Type B pancreatic cell (in vitro differentiated cells): Measurements from ENCODE around the gene SPATA33. TPM values are rescaled to one million over a fixed set of nuclear protein-coding genes. Genes with fewer than 3 reads are reported as not detected.
"Not testable (repeated sequence)": the region's sequence is repeated elsewhere in the genome, so short reads cannot be mapped to it uniquely, and the experiment has no call there.

Experiments
- DNase-seq: peaks from one replicate; pipeline ENCODE4 v3.0.0; 2021; ENCODE audit warnings: mixed read lengths; ENCODE audit not compliant: unreplicated experiment; ENCODE audit errors: extremely low spot score
- H3K27ac Mint-ChIP-seq: 2 replicates; pipeline ENCODE4 v1.8.0; 2021; ENCODE audit warnings: mild to moderate bottlenecking, mixed read lengths
- H3K27me3 Mint-ChIP-seq: 2 replicates; pipeline ENCODE4 v1.8.0; 2021; ENCODE audit warnings: mixed read lengths
- H3K36me3 Mint-ChIP-seq: 2 replicates; pipeline ENCODE4 v1.8.0; 2021; ENCODE audit warnings: mixed read lengths
- H3K4me1 Mint-ChIP-seq: one replicate; pipeline ENCODE4 v1.8.0; 2021; ENCODE audit warnings: mixed read lengths; ENCODE audit not compliant: unreplicated experiment
- H3K4me3 Mint-ChIP-seq: 2 replicates; pipeline ENCODE4 v1.8.0; 2021; ENCODE audit warnings: mild to moderate bottlenecking, mixed read lengths
- H3K9me3 Mint-ChIP-seq: 2 replicates; pipeline ENCODE4 v1.8.0; 2021; ENCODE audit warnings: mixed read lengths
- total RNA-seq: library from RNA; stranded (reverse); gene quantifications from 2 replicates; pipeline ENCODE4 v1.2.1, GENCODE V29; 2021; ENCODE audit warnings: low replicate concordance
- TF ChIP-seq, protein P1 (sequence below): fragments of 200-600 bp; sonication (generic); conservative IDR thresholded peaks from 2 replicates; pipeline ENCODE4 v1.5.0; 2021; ENCODE audit warnings: antibody characterized with exemption, mild to moderate bottlenecking

The SPATA33 gene
- total RNA-seq, 1 donor from 2014 or later = 23.2 TPM

DNA sequence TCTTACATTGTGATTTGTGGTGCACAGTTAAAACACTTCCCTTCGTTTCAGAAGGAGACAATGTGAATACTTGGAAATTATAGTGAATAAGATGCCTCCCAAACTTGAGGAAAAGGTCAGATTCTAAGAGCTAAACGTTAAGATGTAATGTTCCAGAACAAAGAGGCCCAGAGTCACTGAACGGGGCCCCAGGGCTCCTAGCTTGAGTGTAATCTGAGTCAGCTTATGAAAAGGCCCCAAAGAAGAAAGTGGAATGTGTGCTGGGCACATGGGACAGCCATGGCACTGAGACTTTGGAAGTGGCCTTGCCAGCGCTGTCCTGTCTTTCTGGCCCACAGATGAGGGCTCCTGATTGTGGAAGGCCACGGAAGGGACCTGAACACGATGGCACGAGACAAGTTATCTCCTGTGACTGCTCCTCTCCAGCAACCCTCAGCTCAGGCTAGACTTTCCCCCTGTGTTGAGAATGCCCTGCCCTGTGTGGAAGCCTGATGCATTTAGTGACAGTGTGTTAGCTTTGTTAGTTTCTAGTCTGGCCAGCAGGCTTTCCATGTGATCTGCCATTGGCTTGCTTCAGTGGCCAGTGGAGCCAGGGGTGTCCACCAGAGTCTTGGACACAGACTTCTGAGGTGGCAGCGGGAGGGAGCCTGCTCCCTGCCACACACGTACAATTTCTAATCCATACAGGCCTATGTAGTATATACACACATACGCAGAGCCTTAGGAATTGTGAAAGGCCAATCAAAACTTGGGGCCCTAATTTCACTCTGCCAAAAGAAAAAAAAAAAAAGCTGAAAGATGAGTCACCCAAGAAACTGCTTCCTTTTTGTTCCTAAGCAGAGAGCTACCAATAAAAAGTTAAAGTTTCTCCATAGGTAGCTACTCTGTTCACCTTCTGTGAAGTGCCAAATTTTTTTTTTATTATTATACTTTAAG is 13.1 kb downstream of the SPATA33 start:
- no peak for DNase-seq
- TF ChIP-seq, protein P1, sequence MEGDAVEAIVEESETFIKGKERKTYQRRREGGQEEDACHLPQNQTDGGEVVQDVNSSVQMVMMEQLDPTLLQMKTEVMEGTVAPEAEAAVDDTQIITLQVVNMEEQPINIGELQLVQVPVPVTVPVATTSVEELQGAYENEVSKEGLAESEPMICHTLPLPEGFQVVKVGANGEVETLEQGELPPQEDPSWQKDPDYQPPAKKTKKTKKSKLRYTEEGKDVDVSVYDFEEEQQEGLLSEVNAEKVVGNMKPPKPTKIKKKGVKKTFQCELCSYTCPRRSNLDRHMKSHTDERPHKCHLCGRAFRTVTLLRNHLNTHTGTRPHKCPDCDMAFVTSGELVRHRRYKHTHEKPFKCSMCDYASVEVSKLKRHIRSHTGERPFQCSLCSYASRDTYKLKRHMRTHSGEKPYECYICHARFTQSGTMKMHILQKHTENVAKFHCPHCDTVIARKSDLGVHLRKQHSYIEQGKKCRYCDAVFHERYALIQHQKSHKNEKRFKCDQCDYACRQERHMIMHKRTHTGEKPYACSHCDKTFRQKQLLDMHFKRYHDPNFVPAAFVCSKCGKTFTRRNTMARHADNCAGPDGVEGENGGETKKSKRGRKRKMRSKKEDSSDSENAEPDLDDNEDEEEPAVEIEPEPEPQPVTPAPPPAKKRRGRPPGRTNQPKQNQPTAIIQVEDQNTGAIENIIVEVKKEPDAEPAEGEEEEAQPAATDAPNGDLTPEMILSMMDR = no peak
- Mint-ChIP-seq H3K4me1 (no peaks in the 10 kb centered on the region), H3K27me3 (no peaks in the 10 kb centered on the region), H3K4me3 (no peak overlapping the region), H3K9me3 (no peaks in the 10 kb centered on the region), H3K27ac (no peak overlapping the region), H3K36me3 (peaks cover 14% of the 10 kb centered on the region)

DNA sequence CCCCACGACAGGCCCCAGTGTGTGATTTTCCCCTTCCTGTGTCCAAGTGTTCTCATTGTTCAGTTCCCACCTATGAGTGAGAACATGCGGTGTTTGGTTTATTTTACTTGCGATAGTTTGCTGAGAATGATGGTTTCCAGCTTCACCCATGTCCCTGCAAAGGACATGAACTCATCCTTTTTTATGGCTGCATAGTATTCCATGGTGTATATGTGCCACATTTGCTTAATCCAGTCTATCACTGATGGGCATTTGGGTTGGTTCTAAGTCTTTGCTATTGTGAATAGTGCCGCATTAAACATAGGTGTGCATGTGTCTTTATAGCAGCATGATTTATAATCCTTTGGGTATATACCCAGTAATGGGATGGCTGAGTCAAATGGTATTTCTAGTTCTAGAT is 13.9 kb downstream of the SPATA33 start:
- not testable (repeated sequence) for DNase-seq, H3K4me3 Mint-ChIP-seq, H3K4me1 Mint-ChIP-seq, H3K36me3 Mint-ChIP-seq, H3K9me3 Mint-ChIP-seq, H3K27ac Mint-ChIP-seq, H3K27me3 Mint-ChIP-seq

DNA sequence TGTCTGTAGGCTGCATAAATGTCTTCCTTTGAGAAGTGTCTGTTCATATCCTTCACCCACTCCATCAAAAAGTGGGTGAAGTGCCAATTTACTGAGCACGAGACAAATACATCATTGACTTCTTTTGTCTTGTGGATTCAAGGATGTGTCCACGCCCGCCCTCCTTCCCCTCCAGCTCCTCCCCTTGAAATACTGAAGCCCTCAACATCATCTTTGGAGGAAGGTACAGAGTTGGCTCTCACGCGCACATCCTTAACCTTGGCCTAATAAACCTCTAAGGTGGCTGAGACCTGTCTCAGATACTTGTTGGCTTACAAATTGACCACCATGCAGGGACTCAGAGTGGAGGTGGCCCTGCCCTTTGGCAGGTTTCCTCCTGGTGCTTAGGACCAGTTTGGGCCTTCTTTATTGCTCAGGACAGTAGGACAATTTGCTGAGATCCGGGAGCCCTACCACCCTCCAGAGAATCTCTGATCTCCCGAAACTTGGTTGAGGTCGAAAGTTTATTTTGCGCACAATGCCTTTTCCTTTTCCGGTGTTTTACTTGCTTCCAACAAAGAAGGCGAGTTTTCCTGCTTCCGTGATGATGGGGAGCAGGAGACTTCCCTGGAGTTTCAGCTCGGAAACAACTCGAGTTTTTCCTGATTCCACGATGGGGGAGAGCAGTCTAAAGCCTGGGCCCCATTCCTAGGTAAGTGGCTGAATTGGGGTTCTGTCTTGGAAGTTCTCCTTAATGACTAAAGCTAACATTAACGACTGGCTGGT is 14.7 kb downstream of the SPATA33 start:
- no peaks in the 10 kb centered on the region for H3K27me3 Mint-ChIP-seq
- TF ChIP-seq, protein P1 = no peak
- peaks cover 7% of the 10 kb centered on the region for H3K36me3 Mint-ChIP-seq
- H3K4me1 Mint-ChIP-seq = no peaks in the 10 kb centered on the region
- H3K27ac Mint-ChIP-seq = no peak overlapping the region
- DNase-seq = no peak
- H3K9me3 Mint-ChIP-seq = no peaks in the 10 kb centered on the region
- H3K4me3 Mint-ChIP-seq = no peak overlapping the region

DNA sequence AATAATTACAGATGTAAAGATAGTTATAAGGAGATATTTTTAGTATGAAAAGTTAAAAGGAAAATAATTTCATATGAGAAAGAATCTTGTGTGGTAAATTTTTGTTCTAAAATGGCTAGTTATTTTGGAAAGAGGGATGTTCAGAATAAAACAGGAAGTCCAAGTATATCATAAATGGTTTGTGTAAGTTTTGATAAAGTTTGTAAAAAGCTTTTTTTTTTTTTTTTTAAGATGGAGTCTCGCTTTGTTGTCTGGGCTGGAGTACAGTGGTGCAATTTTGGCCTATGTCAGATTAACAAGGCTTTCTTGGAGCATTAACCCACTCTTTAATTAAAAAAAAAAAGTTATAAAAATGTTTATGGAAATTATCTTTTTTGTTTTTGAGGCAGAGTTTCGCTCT is 20.6 kb downstream of the SPATA33 start:
- H3K36me3 Mint-ChIP-seq = peaks cover 17% of the 10 kb centered on the region
- H3K9me3 Mint-ChIP-seq = no peaks in the 10 kb centered on the region
- H3K4me3 Mint-ChIP-seq = no peak overlapping the region
- H3K27ac Mint-ChIP-seq = no peak overlapping the region
- no peaks in the 10 kb centered on the region for H3K27me3 Mint-ChIP-seq
- TF ChIP-seq, protein P1 = no peak
- no peaks in the 10 kb centered on the region for H3K4me1 Mint-ChIP-seq
- no peak for DNase-seq

DNA sequence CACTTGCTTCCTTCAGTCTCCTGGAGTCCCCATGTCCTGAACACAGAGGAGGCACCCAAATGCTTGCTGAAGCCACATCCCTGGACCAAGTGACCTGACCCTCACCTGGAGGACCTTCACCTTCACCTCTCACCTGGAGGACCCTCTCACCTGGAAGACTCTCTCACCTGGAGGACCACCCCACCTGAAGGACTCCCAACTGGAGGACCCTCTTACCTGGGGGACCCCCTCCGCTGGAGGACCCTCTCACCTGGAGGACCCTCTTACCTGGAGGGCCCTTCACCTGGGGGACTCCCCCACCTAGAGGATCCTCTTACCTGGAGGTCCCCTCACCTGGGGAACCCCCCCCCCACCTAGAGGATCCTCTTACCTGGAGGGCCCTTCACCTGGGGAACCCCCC is 28.3 kb downstream of the SPATA33 start:
- Mint-ChIP-seq H3K27ac (no peak overlapping the region), H3K4me1 (peaks cover 9% of the 10 kb centered on the region), H3K36me3 (peaks cover 18% of the 10 kb centered on the region), H3K4me3 (peak overlapping the region; percentile 54), H3K27me3 (no peaks in the 10 kb centered on the region), H3K9me3 (no peaks in the 10 kb centered on the region)
- TF ChIP-seq, protein P1 = no peak
- no peak for DNase-seq

DNA sequence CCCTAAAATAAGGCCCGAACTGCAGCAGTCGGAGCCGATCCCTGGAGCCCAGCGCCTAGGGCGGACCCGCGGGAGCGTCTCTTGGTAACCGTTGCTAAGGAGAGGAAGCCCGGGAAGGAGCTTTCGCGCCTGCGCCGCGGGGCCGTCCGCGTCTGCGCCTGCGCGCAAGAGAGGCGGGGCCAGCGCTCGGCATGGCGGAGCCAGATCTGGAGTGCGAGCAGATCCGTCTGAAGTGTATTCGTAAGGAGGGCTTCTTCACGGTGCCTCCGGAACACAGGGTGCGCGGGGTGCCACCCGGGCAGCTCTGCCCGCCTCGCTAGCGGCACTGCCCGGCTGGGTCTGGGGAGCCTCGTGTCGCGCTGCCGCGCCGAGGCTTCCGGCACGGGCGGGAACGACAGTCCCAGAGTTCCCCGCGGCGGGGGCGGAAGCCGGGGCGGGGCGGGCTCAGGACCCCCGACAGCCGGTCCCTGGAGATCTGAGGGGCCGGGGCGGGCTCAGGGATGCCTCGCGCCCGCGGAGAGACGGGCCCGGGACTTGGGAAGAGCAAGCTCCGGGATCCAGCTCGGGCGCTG is 29.0 kb downstream of the SPATA33 start, which contains the start of gene CDK10:
Gene CDK10 (plus strand): TSS at position 170 of the 572 bp plus-strand sequence. CDS start 22 bp downstream, at position 192.
- peaks cover 18% of the 10 kb centered on the region for H3K36me3 Mint-ChIP-seq
- peak within 1 kb of the TSS; percentile 96 for H3K27ac Mint-ChIP-seq

More for the DNA sequence above, 29.0 kb downstream of the SPATA33 start, which contains the start of gene CDK10:
- Mint-ChIP-seq H3K9me3 (no peaks in the 10 kb centered on the region), H3K4me3 (peak within 1 kb of the TSS; percentile 94), H3K4me1 (peaks cover 9% of the 10 kb centered on the region), H3K27me3 (no peaks in the 10 kb centered on the region)
- TF ChIP-seq, protein P1 = no peak
- peak; percentile 97 for DNase-seq
